ENCODE measurements around the gene DNAJB12.
A peak's percentile ranks its signal among the peaks of the same experiment; 100 is the strongest.

Gene DNAJB12

DNA sequence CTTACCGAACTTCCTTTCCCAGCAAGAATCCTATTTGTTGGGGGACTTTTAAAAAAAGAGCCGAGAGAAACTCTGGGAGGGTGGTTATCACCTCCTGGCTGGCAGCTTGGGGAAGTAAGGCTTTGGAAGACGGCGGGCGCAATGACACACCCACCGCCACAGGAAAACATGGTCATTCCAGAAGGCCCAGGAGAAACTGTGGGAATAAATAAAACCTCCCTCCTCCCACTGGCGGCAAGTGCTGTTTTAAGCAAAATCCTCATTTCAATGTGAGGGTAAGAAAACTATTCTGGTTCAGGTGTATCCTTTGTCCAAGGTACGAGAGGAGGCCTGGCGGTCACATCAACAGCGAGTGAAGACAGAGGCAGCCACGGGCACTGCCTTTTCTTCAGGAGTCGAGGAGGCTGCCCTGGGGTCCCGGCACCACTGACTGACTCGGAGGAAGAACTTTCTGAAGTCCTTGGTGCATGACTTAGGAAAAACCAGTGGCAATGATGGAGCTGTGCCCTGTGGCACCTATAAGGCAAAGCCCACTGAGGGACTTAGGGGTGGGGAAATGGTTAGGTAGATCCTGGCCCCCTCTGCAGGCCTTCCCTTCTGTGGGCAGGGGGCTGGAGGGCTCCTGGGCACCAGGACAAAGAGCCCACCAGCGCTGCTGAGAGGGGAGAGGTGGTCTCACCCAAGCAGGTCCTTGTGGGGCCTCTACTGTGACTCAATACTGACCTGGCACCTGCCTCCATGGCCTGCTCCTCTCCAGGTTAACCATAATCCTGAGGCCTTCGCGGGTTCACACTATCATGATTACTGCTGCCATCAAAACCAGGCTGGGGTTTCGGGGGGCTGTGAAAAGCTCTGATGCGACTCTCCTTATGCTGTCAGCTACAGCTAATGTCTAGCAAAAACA lies 21.4 kb downstream of the DNAJB12 start:
- H3K4me3 ChIP-seq (replicated peaks; ENCODE audit: low read depth, low read length) = no peak overlapping the region
- TF ChIP-seq, protein P1, sequence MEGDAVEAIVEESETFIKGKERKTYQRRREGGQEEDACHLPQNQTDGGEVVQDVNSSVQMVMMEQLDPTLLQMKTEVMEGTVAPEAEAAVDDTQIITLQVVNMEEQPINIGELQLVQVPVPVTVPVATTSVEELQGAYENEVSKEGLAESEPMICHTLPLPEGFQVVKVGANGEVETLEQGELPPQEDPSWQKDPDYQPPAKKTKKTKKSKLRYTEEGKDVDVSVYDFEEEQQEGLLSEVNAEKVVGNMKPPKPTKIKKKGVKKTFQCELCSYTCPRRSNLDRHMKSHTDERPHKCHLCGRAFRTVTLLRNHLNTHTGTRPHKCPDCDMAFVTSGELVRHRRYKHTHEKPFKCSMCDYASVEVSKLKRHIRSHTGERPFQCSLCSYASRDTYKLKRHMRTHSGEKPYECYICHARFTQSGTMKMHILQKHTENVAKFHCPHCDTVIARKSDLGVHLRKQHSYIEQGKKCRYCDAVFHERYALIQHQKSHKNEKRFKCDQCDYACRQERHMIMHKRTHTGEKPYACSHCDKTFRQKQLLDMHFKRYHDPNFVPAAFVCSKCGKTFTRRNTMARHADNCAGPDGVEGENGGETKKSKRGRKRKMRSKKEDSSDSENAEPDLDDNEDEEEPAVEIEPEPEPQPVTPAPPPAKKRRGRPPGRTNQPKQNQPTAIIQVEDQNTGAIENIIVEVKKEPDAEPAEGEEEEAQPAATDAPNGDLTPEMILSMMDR (IDR thresholded peaks at IDR 0.05; ENCODE audit: insufficient read depth, low read length, poor library complexity, severe bottlenecking) = no peak

DNA sequence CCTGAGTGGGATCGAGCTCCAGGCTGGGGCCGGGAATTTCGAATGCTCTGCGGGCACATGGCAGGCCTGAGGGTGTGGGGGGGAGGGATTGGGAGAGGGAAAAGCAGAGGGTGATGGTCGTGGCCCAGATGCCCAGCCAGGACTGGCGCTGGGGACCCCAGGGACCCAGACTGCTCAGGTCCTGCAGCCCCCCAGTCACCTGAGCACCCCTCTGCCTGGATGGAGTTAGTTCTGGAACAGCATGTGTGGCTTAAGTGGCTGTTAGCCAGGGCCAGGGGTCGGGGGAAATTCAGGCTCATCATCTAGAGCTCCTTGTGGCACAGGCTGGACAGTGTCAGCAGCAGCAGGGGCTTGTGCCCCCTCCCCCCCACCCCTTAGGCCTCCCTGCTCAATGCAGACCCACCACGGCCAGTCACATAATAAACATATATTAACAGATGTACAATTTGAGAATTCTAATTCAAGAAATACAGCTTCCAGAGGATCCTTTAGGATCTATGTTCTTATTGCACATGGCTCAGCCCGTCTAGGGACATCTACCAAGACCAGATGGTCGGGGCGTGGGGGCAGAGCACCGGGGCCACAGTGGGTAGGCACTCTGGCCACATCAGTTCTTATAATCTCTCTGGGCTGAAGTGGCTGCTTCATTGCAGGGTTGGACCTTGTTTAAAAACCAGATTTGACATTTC lies 22.2 kb downstream of the DNAJB12 start:
- Histone ChIP-seq H3K4me3 (replicated peaks; ENCODE audit: low read depth, low read length) (no peak overlapping the region), H3K27me3 (replicated peaks; ENCODE audit: control insufficient read depth, insufficient read depth, low read length) (no peaks in the 10 kb centered on the region), H3K36me3 (ENCODE audit: control insufficient read depth, insufficient read depth, low read length) (peaks cover 21% of the 10 kb centered on the region)
- TF ChIP-seq, protein P1 (IDR thresholded peaks at IDR 0.05; ENCODE audit: insufficient read depth, low read length, poor library complexity, severe bottlenecking) = no peak
- DNase-seq (ENCODE audit: extremely low read depth, insufficient read length) = no peak

More for the DNA sequence above, 21.4 kb downstream of the DNAJB12 start:
- Histone ChIP-seq H3K36me3 (ENCODE audit: control insufficient read depth, insufficient read depth, low read length) (peaks cover 23% of the 10 kb centered on the region), H3K27me3 (replicated peaks; ENCODE audit: control insufficient read depth, insufficient read depth, low read length) (no peaks in the 10 kb centered on the region)
- DNase-seq (ENCODE audit: extremely low read depth, insufficient read length) = no peak

DNA sequence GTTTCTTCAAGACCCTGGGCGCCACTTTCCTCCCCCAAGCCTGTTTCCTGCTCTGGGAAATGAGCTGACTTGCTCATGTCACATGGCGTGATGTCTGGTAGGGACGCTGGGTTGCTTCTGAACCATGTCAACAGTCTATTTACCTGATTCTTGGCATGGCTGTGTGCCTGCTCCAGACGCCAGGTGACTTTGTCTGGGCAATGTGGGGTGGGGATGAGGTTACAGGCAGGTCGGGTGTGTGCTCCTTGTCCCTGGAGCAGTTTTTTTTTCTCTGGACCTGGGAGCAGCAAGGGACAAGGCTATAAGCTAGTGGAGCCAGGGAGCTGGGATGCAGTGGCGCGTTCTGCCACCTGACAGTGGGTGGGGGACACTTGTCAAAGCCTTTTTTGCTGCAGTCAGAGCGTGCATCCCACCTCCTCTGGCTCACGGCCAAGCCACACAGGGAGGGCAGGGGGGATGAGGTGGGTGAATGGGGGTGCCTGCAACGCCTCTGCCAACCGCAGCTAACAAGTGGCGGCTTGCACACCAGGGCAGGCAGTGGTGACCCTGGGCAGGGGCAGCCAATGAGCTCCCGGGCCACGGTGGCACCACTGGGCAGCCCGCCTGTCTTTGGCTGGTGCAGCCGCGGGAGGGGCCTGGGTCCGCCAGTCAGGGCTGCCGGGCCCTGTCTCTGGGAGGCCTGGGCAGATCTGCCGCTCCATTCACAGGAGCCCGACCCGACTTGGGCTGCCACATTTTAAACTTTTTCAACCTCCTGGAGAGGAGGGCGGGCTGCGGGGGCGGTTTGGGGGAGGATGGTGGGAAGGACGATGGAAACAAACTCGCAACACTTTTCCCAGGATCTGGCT lies 22.9 kb downstream of the DNAJB12 start:
- Histone ChIP-seq H3K36me3 (ENCODE audit: control insufficient read depth, insufficient read depth, low read length) (peaks cover 15% of the 10 kb centered on the region), H3K4me3 (replicated peaks; ENCODE audit: low read depth, low read length) (no peak overlapping the region; the same call in 1 of the 2 replicates), H3K27me3 (replicated peaks; ENCODE audit: control insufficient read depth, insufficient read depth, low read length) (no peaks in the 10 kb centered on the region)
- TF ChIP-seq, protein P1 (IDR thresholded peaks at IDR 0.05; ENCODE audit: insufficient read depth, low read length, poor library complexity, severe bottlenecking) = no peak
- DNase-seq (ENCODE audit: extremely low read depth, insufficient read length) = peak; percentile 93

DNA sequence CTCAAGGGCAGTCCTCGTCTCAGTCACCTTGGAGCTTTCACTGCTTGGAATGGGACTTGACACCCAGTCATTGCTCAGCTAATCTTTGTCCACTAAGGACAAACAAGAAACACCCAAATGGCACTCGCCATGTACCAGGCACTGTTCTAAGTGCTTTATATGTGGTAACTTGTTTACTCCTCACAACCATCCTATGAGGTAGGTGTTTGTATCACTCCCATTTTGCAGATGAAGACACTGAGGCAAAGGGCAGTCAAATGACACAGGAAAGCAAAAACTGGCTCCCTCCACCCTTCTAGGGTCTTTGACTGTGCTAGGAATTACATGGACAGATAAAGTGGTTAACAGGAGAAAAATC lies 24.7 kb downstream of the DNAJB12 start:
- TF ChIP-seq, protein P1 (IDR thresholded peaks at IDR 0.05; ENCODE audit: insufficient read depth, low read length, poor library complexity, severe bottlenecking) = no peak

DNA sequence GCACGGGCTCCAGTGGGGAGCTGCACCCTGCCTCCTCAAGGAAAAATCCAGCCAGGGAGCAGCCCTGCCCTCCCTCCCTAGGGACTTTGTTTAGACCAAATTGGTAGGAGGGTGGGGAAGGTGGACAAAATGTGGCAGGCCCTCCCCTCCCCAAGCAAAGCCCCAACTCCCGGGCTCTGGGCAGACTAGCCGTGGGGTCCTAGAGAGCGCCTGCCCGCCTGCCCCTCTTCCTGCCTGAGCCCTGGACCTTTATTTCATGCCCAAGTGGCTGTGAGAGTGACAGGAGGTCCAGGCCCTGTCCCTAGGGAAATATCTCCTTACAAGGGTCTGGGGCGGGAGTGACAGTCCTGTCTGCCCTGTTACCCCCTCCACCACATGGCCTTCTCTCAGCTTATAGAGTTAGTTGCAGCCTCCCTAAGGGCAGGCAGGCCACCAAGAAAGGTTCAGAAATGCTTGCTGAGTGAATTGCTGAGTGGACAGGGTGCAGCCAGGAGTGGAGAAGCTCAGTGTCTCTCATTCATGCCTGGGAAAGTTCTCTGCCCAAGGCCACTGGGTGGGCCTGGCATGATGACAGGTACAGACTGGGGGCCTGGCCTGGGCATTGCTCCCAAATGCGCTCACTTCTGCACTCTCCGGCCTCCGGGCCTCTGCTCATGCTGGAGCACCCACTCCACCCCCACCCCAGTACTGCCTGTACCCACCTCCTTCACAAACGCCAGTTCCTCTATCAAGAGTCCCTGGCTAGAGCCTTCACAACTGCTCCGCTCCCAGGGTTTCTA lies 25.2 kb downstream of the DNAJB12 start:
- TF ChIP-seq, protein P1 (IDR thresholded peaks at IDR 0.05; ENCODE audit: insufficient read depth, low read length, poor library complexity, severe bottlenecking) = no peak
- Histone ChIP-seq H3K4me3 (replicated peaks; ENCODE audit: low read depth, low read length) (no peak overlapping the region), H3K27me3 (replicated peaks; ENCODE audit: control insufficient read depth, insufficient read depth, low read length) (no peaks in the 10 kb centered on the region)

More for the DNA sequence above, 24.7 kb downstream of the DNAJB12 start:
- Histone ChIP-seq H3K4me3 (replicated peaks; ENCODE audit: low read depth, low read length) (no peak overlapping the region), H3K36me3 (ENCODE audit: control insufficient read depth, insufficient read depth, low read length) (peaks cover 5% of the 10 kb centered on the region), H3K27me3 (replicated peaks; ENCODE audit: control insufficient read depth, insufficient read depth, low read length) (no peaks in the 10 kb centered on the region)
- no peak for DNase-seq (ENCODE audit: extremely low read depth, insufficient read length)

More for the DNA sequence above, 25.2 kb downstream of the DNAJB12 start:
- DNase-seq (ENCODE audit: extremely low read depth, insufficient read length) = no peak
- H3K36me3 ChIP-seq (ENCODE audit: control insufficient read depth, insufficient read depth, low read length) = peaks cover 5% of the 10 kb centered on the region
